Right ventricle myocardium inferior (tissue), 1 donor: Measurements from ENCODE around the gene ASB3. TPM values are rescaled to one million over a fixed set of nuclear protein-coding genes. Genes with fewer than 3 reads are reported as not detected.
"Not testable (repeated sequence)": the region's sequence is repeated elsewhere in the genome, so short reads cannot be mapped to it uniquely, and the experiment has no call there.

Experiments
- ATAC-seq: fragments of 200-7000 bp; cut with Tn5 transposase; one replicate; pipeline ENCODE4 v1.9.1; 2020; ENCODE audit warnings: mild to moderate bottlenecking, moderate library complexity
- DNase-seq: peaks from one replicate; pipeline ENCODE4 v3.0.0; 2021; ENCODE audit errors: missing footprints
- intact Hi-C: fragments of 100-400 bp; cut with DNase I; formaldehyde crosslinking; loops from one replicate; pipeline ENCODE4 v1.11.0; 2022
- total RNA-seq: library from RNA; stranded (reverse); fragmentation: NEBNext Ultra II Directional; extraction: Animal tissue kit (Norgen Biotek cat#: 25700); gene quantifications from one replicate; pipeline ENCODE4 v1.2.1, GENCODE V29; 2021
- donor health status: DM: no; HTN: yes; CAD: no; lungs with severe emphysema.

The ASB3 gene
- total RNA-seq, 1 donor from 2014 or later: 9.2 TPM

DNA sequence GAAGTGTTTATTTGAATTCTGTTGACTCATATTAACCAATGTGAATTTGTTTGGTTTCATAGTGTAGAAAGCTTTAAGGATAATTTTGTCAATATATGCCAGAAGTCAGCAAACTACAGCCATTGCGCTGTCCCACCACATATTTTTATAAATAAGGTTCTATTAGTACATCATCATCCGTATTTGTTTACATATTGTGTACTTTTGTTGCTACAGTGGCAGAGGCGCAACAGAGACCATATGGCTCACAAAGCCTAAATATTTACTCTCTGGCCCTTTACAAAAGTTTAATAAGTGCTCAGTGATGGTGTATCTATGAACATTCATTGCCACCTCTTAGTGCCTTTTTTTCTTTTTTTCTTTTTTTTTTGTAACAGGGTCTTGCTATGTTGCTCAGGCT lies 6.5 kb upstream of the ASB3 start:
- intact Hi-C loops: no loop called here
- DNase-seq (no peak), ATAC-seq (no peak)

GRCh38 chr2:53787614-53788289 lies 999 bp upstream of the ASB3 start:
- ATAC-seq (no peak), DNase-seq (no peak)
- intact Hi-C loops: no loop called here

- intact Hi-C loops: no loop called here
- ATAC-seq: peak; percentile 32
- peak; percentile 71 for DNase-seq
These were observed 425 bp downstream of the ASB3 start for GRCh38 chr2:53786352-53786704.

- intact Hi-C loops: no loop called here
- ATAC-seq (no peak), DNase-seq (no peak)
These were observed 1.4 kb downstream of the ASB3 start for GRCh38 chr2:53785366-53785765.

GRCh38 chr2:53784436-53784835 lies 2.3 kb downstream of the ASB3 start:
- intact Hi-C loops: no loop called here
- DNase-seq (no peak), ATAC-seq (no peak)

GRCh38 chr2:53782676-53783075 lies 4.1 kb downstream of the ASB3 start:
- ATAC-seq: no peak
- intact Hi-C loops: no loop called here
- no peak for DNase-seq

DNA sequence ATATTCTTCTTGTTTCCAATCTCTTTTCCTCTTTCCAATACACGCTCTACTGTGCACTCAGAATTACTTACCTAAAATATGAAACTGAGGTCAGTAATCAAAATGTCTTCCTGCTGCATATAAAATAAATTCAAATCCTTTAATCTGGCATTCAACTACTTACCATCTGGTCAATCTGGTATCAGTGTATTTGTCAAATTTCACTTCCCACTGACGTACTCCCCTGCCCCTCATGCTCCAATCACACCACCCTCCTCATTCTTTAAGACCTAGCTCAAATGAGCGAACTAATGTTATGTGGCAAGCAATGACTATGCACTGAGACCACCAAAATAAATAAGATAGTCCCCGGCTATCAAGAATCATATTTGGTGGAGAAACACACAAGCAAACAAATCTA lies 6.7 kb downstream of the ASB3 start:
- DNase-seq: no peak
- intact Hi-C loops: no loop called here
- ATAC-seq: no peak

DNA sequence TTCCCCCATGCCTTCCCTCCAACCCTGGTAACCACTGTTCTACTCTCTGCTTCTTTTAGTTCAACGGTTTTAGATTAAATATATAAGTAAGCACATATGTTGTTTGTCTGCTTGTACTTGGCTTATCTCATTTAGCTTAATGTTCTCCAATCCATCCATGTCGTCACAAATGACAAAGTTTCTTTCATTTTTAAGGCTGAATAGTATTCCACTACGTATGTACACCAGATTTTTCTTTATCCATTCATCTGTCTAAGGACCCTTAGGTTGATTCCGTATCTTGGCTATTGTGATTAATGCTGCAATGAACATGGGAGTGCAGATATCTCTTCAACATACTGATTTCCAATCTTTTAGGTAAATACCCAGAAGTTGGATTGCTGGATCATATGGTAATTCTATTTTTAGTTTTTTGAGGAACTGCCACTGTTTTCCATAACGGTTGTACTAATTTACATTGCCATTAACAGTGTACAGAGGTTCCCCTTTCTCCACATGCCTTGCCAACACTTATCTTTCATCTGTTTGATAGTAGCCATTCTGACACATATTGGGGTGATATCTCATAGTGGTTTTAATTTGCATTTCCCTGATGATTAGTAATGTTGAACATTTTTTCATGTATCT lies 8.1 kb downstream of the ASB3 start:
- DNase-seq (no peak), ATAC-seq (no peak)
- intact Hi-C loops: no loop called here

DNA sequence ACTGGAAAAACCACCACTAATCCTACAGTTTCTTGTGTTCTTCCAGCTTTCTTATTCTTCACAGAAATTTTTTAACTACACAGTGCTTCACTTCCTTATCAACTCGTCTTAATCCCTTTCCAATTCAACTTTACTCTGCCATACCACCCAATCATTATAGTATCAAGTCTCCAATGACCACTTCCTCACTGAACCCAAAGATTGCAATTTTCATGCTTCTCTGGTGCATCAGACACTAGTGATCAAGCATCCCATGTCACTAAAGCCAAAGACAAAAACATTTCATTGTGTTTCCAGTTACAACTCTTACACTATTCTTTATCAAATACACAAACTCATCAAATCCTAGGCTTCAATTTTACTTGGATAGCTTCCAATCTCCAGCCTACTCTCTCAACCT lies 9.6 kb downstream of the ASB3 start:
- DNase-seq: no peak
- ATAC-seq: no peak
- intact Hi-C loops: no loop called here

- intact Hi-C loops: no loop called here
- ATAC-seq: no peak
- DNase-seq: no peak
These were observed 16.5 kb downstream of the ASB3 start for GRCh38 chr2:53770264-53770663.

DNA sequence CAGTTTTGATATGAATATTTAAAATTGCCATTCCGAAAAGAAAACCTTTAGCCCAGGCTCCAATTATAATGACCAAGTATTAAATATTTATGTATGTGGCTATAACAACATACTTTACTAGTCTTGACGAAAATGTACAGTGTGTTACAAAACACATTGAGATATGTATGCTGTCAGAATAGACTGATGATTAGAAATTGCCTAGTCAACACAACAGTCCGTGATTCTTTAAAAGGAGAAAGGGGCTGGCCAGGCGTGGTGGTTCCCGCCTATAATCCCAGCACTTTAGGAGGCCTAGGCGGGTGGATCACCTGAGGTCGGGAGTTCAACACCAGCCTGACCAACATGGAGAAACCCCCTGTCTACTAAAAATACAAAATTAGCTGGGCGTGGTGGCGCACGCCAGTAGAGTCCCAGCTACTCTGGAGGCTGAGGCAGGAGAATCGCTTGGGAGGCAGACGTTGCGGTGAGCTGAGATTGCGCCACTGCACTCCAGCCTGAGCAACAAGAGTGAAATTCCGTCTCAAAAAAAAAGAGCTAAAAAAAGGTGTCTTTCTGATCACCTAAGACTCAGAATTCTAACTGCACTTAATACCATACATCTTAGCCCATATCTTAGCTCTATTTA lies 17.3 kb downstream of the ASB3 start:
- intact Hi-C loops: no loop called here
- DNase-seq (no peak), ATAC-seq (no peak)

GRCh38 chr2:53768242-53768542 lies 18.6 kb downstream of the ASB3 start:
- intact Hi-C loops: no loop called here
- peak; percentile 31 for ATAC-seq
- no peak for DNase-seq

DNA sequence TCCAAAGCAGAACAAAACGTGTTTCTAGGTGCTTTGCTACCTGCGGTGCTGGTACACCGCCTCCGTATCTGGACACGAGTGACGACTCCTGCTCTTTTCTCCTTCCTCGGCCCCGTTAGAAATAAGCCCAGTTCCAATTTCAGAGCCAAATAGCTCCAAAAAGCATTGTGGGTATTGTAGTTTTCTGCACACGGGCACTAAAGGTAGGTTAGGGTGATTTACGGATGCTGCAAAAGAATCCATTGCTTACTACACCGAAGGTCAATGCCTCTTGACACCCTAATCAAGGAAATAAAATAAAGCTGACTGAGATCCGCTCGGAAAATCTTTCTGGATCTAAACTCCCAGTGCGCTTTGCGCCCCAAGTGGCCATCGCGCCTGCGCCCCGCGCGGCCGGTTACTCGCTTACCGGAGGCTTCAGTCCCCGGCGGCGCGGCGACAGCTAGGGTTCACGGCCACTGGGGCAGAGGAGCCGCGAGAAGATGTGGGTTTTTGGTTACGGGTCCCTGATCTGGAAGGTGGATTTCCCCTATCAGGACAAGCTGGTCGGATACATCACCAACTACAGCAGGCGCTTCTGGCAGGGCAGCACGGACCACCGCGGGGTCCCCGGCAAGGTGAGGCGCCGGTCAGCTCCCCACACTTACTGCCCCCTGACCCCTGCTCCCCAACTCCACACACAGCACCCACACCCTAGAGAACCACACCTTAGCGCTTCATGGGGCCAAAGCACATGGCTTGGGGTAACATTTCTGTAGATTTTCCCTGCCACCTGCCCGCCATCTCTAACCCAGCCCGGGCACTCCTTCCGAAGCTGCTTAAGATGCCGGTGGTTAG lies 19.1 kb downstream of the ASB3 start, which contains the start of gene CHAC2:
TSS of gene CHAC2 (plus strand) at position 400 of the 837 bp plus-strand sequence. CDS start at position 483, 83 bp downstream.
- intact Hi-C loops: no loop called here
- DNase-seq: peak; percentile 95
- peak; percentile 95 for ATAC-seq

- intact Hi-C loops: no loop called here
- DNase-seq (no peak), ATAC-seq (no peak)
These were observed 21.0 kb downstream of the ASB3 start for GRCh38 chr2:53765767-53766166.

DNA sequence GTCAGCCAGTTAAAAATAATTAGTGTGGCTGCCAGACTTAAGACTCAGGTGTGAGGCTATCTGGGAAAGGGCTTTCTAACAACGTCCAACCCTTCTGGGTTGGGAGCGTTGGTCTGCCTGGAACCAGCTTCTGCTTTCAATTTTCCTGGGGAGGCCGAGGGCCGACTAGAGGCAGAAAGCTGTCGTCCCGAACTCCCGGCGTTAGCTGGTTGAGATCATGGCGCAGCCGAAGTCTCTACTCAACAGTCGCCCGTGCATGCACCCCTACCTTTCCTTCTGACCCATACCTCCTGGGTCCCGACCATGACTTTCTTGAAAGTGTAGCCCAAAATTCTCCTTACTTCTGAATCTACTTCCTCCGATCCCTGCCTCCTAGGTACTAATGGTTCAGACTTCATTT lies 29.5 kb downstream of the ASB3 start:
- DNase-seq, ATAC-seq, intact Hi-C loops: not testable (repeated sequence)

GRCh38 chr2:53756644-53757043 lies 30.1 kb downstream of the ASB3 start:
- no peak for DNase-seq
- intact Hi-C loops: no loop called here
- no peak for ATAC-seq

DNA sequence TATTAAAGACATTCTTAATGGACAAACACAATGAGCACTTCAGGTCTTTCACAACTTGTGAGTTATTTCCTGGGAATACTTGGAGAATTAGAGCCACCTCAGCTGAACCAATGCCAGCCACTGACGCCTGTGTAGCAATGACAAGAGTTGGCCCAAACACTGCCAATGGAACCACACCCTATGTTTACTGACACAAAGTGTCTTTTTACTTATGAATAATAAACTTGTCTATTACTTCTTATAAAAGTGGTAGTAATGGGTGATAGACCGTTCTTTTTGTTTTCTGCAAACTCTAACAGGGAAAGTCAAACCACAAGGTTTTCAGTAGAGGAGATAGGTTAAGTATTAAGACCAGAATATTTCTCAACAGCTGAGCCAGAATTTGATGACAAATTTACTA lies 31.6 kb downstream of the ASB3 start:
- intact Hi-C loops: no loop called here
- no peak for ATAC-seq
- peak; percentile 71 for DNase-seq

DNA sequence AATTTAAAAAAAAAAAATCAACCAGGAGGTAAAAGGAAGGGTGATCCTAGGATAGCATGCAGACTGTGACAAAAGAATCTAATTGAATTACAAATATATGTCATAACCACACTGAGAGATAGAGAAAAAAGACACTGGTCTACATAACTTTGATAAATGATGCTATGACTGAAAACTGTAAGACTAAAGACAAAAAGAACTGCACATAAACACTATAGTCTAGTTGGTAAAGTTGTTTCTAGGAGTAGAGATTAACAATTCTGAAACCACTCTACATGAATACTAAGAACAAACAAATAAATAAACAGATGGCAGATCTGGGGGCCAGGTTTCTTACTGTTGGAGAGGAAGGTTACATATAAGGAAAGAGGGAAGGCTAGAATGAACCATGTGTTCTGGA lies 33.7 kb downstream of the ASB3 start:
- intact Hi-C loops: no loop called here
- DNase-seq: no peak
- ATAC-seq: no peak

GRCh38 chr2:53752385-53752784 lies 34.4 kb downstream of the ASB3 start:
- ATAC-seq (no peak), DNase-seq (no peak)

DNA sequence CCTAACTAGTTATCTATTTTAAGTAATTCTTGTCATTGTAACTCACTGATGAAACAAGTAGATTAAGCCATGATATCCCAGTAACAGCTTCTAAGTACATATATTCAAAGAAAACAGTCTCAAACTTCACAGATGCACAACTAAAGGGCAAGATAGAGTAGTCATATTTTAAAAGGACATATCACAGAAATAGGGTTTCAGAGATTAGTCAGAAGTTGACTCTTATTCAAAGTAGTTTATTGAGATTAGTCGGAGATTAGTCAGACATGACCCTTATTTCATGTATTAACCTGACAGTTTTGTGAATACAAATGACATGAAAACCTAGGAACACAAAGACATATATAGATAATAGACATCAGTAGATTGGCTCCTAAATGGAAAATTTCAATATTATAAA lies 35.0 kb downstream of the ASB3 start:
- DNase-seq (no peak), ATAC-seq (no peak)
- intact Hi-C loops: no loop called here

More at GRCh38 chr2:53752385-53752784, 34.4 kb downstream of the ASB3 start:
- intact Hi-C loops: no loop called here
